ENCODE results near the gene JMJD8. TPM values are rescaled to one million over a fixed set of nuclear protein-coding genes. Genes with fewer than 3 reads are reported as not detected.

Gene JMJD8, protein sequence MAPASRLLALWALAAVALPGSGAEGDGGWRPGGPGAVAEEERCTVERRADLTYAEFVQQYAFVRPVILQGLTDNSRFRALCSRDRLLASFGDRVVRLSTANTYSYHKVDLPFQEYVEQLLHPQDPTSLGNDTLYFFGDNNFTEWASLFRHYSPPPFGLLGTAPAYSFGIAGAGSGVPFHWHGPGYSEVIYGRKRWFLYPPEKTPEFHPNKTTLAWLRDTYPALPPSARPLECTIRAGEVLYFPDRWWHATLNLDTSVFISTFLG
- total RNA-seq (ENCODE audit: low replicate concordance), result 63.3 and 65.2 TPM in 2 replicates
- long read RNA-seq, partial matches to known transcripts, result 6 of 9 reads
- long read RNA-seq, other reads (novel, unspliced or antisense), result 3 of 9 reads

DNA sequence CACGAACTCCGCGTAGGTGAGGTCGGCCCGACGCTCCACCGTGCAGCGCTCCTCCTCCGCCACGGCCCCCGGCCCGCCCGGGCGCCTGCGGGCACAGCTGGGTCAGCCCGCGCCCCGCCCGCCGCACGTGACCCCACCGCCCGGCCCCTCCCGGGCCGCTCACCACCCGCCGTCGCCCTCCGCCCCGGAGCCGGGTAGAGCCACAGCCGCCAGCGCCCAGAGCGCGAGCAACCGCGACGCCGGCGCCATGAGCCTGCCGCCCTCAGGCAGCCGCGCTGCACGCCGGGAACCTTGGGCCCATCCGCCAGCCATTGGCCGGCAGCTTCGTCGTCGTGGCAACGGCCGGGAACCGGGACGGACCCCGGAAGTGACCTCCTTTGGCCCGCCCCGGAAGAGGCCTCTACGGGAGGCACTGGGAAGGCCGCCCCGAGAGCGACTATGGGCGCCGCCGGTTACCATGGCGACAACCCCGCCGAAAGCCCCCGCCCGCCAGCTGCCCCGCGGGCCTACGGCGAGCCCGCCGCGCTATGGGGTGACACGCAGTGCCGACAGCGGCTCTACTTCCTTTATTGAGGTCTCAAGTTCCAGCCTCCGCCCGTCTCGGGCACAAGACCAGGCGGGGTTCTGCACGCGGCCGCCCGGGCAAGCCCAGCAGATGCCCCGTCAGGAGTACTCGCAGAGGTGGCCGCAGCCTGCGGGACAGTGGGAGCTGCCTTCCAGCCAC is at the start of gene JMJD8:
Gene JMJD8, minus strand, starts transcription at position 264 of the 724 bp plus-strand sequence. Its CDS starts 15 bp downstream, at position 249.
- TF ChIP-seq, protein P1, sequence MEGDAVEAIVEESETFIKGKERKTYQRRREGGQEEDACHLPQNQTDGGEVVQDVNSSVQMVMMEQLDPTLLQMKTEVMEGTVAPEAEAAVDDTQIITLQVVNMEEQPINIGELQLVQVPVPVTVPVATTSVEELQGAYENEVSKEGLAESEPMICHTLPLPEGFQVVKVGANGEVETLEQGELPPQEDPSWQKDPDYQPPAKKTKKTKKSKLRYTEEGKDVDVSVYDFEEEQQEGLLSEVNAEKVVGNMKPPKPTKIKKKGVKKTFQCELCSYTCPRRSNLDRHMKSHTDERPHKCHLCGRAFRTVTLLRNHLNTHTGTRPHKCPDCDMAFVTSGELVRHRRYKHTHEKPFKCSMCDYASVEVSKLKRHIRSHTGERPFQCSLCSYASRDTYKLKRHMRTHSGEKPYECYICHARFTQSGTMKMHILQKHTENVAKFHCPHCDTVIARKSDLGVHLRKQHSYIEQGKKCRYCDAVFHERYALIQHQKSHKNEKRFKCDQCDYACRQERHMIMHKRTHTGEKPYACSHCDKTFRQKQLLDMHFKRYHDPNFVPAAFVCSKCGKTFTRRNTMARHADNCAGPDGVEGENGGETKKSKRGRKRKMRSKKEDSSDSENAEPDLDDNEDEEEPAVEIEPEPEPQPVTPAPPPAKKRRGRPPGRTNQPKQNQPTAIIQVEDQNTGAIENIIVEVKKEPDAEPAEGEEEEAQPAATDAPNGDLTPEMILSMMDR (conservative IDR thresholded peaks at IDR 0.05), result no peak
- Mint-ChIP-seq H3K4me3 (peak within 1 kb of the TSS; percentile 84), H3K27ac (peak within 1 kb of the TSS; percentile 31), H3K4me1 (ENCODE audit: unreplicated experiment) (peaks cover 7% of the 10 kb centered on the region), H3K9me3 (no peaks in the 10 kb centered on the region), H3K36me3 (peaks cover 4% of the 10 kb centered on the region), H3K27me3 (no peaks in the 10 kb centered on the region)
- DNase-seq (ENCODE audit: extremely low spot score, unreplicated experiment), result peak; percentile 97

DNA sequence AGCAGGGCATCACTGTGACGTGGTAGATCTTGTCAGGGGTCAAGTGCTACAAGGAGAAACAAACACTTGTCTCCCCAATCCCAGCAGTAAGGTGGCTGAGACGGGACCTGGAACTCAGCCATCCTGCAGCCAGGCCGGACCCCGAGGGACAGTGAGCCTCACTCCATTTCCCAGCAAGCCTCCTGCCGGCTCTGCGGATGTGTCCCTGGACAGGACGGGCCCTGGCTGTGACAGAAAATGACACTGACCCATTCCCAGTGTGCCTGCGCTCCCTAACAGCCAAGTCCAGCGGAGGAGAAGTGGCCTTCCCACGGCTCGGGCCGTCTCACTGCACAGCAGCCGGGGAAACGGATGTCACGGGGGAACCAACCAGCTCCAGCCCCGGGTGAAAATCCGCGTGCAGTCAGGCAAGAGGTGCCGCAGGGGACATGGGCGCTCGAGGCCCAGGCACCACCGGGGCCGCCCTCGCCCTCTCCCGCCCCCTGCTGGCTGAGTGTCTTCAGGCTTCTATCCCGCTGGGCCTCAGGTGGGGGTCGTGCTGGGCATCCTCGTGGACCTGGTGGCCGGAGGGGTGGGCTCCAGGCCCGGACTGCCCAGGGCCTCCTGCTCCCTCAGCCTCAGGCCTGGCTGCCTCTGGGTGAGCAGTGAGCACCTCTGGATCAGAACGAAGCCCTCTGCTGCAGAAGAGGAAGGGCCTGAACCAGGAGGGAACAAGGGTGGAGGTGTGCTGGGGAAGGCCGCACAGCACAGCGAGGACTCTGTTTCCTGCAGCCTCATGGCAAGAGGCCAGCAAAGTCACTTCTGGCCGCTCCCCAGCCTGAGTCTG is 49.5 kb upstream of the JMJD8 start:
- no peaks in the 10 kb centered on the region for H3K27me3 Mint-ChIP-seq
- DNase-seq (ENCODE audit: extremely low spot score, unreplicated experiment), result no peak
- TF ChIP-seq, protein P1 (conservative IDR thresholded peaks at IDR 0.05), result peak; percentile 57

DNA sequence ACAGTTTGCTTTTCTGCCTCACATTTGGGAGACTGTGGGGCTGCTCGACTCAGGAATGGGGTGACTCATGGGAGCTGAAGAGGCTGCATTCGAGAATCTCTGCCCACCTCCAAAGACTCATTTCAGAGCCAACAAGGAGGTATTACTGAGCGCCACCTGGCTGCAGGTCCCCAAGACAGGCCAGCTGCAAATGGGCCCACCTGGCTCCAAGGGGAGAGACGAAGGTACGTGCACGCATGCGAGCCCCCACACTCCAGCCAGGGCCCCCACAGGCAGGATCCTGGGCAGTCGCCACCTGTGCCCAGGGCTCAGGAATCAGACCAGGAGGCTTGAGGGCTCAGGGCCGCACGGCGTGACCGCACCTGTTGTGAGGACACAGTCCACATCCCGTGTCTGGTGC is 48.8 kb upstream of the JMJD8 start:
- Mint-ChIP-seq H3K4me3 (no peak overlapping the region), H3K4me1 (ENCODE audit: unreplicated experiment) (no peaks in the 10 kb centered on the region), H3K9me3 (no peaks in the 10 kb centered on the region), H3K27ac (no peak overlapping the region), H3K27me3 (no peaks in the 10 kb centered on the region), H3K36me3 (no peaks in the 10 kb centered on the region)
- TF ChIP-seq, protein P1 (conservative IDR thresholded peaks at IDR 0.05), result no peak
- DNase-seq (ENCODE audit: extremely low spot score, unreplicated experiment), result no peak

More for the DNA sequence above, 49.5 kb upstream of the JMJD8 start:
- H3K4me3 Mint-ChIP-seq, result no peak overlapping the region
- no peaks in the 10 kb centered on the region for H3K4me1 Mint-ChIP-seq (ENCODE audit: unreplicated experiment)
- no peak overlapping the region for H3K27ac Mint-ChIP-seq
- no peaks in the 10 kb centered on the region for H3K9me3 Mint-ChIP-seq
- H3K36me3 Mint-ChIP-seq, result no peaks in the 10 kb centered on the region

DNA sequence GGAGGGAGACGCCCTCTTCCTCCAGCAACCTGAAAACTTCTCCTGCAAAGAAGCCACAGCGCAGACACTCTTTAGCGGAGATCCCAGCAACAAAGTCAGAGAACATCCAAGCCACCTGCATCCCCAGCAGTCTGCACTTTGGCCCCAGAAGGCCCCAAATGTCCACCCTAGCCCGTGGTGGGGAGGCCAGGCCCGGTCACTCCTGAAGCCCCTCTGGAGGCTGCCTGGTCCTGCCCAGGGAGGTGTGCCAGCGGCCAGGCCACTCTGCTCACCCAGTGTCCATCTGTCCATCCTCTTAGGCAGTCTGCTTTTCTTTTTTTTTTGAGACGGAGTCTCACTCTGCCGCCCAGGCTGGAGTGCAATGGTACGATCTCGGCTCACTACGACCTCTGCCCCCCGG is 48.2 kb upstream of the JMJD8 start:
- Mint-ChIP-seq H3K27ac (no peak overlapping the region), H3K4me1 (ENCODE audit: unreplicated experiment) (no peaks in the 10 kb centered on the region), H3K4me3 (no peak overlapping the region), H3K36me3 (no peaks in the 10 kb centered on the region), H3K27me3 (no peaks in the 10 kb centered on the region), H3K9me3 (no peaks in the 10 kb centered on the region)
- TF ChIP-seq, protein P1 (conservative IDR thresholded peaks at IDR 0.05), result no peak
- DNase-seq (ENCODE audit: extremely low spot score, unreplicated experiment), result no peak

DNA sequence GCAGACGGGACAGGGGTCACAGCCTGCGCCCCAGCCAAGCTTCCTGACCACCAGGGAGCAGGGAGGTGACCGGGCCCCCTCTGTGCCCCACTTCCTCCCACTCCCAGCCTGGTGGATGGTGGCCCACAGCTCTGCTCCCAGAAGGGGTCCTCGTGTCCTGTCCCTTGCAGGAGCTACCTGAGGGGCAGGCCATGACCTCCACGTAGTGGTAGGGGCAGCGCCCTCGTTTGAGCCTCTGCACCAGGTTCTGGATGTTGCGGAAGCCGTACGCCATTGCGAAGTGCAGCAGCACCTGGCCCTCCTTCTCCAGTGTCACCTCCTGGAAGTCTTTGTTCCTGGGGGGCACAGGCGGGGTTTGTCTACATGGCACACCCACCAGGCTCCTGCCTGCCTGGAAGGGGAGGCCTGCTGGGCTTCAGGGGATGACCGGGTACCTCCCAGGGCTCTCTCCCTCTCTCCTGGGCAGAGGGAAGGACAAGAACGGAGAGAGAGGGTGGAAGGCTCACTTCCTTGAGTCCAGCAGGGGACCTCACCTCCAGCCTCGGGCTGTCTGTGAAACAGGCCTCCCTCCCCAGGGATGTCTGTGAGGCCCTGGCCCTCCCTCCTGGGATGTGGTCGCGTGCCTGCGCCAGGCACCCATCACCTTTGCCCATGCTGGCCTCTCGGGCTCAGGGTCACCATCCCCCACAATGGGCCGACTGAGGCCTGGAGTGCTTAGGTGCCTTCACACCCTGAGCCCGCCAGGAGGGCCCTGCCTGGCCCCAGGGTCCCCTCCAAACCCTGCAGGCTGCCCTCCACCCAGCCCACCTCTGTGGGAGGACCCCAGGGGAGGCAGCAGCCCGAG is 46.8 kb upstream of the JMJD8 start:
- TF ChIP-seq, protein P1 (conservative IDR thresholded peaks at IDR 0.05), result no peak
- Mint-ChIP-seq H3K4me3 (no peak overlapping the region), H3K4me1 (ENCODE audit: unreplicated experiment) (no peaks in the 10 kb centered on the region), H3K27ac (no peak overlapping the region), H3K9me3 (no peaks in the 10 kb centered on the region), H3K36me3 (no peaks in the 10 kb centered on the region), H3K27me3 (no peaks in the 10 kb centered on the region)
- DNase-seq (ENCODE audit: extremely low spot score, unreplicated experiment), result no peak
